Panc1 (cell line): ENCODE measurements around the gene GRIK3.

Experiments
- POLR2AphosphoS5 ChIP-seq: IDR thresholded peaks from 2 replicates; pipeline ENCODE4 v1.6.1; 2012; ENCODE audit warnings: mild to moderate bottlenecking, low read depth, low read length, moderate library complexity
- REST ChIP-seq, 2 experiments: IDR thresholded peaks; 2 replicates each; pipeline ENCODE4 v1.6.1; 2011 to 2012; ENCODE audit warnings: low read depth in 2 of 2, control low read depth in 1 of 2, low read length in 1 of 2, mild to moderate bottlenecking in 1 of 2, moderate library complexity in 1 of 2; ENCODE audit not compliant: insufficient read depth in 1 of 2
- SIN3A ChIP-seq: IDR thresholded peaks from 2 replicates; pipeline ENCODE4 v1.6.1; 2012; ENCODE audit warnings: low read depth, mild to moderate bottlenecking, low read length, moderate library complexity, borderline replicate concordance; ENCODE audit not compliant: insufficient read depth
- TF ChIP-seq, protein P1 (sequence below): fragments of 450-650 bp; IDR thresholded peaks from 2 replicates; pipeline ENCODE4 v1.5.1; 2017; ENCODE audit warnings: mild to moderate bottlenecking

DNA sequence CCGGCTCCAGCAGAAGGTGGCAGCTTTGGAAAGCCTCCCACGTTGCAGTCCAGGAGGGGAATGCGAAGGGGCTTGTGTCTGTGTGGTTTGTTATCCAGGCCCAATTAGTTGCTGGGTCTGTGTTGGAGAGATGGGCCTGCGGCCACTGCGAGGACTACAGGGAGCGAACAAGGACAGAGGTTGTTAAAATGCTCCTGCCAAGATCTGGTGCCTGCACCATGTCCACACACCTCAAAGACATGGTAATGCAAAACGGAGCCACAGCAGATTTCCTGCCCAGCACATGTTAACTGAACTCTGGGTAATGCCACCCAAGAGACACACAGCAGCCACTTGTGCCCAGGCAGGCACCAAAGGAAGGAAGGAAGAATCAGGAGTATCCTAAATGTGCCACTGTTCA lies 18.6 kb downstream of the GRIK3 start:
- TF ChIP-seq, protein P1, sequence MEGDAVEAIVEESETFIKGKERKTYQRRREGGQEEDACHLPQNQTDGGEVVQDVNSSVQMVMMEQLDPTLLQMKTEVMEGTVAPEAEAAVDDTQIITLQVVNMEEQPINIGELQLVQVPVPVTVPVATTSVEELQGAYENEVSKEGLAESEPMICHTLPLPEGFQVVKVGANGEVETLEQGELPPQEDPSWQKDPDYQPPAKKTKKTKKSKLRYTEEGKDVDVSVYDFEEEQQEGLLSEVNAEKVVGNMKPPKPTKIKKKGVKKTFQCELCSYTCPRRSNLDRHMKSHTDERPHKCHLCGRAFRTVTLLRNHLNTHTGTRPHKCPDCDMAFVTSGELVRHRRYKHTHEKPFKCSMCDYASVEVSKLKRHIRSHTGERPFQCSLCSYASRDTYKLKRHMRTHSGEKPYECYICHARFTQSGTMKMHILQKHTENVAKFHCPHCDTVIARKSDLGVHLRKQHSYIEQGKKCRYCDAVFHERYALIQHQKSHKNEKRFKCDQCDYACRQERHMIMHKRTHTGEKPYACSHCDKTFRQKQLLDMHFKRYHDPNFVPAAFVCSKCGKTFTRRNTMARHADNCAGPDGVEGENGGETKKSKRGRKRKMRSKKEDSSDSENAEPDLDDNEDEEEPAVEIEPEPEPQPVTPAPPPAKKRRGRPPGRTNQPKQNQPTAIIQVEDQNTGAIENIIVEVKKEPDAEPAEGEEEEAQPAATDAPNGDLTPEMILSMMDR = no peak
- TF ChIP-seq REST (IDR thresholded peaks at IDR 0.05; ENCODE audit: insufficient read depth in 1 of 2, low read depth in 2 of 2, low read length in 1 of 2) = no peak
- TF ChIP-seq SIN3A = no peak
- no peak for TF ChIP-seq POLR2AphosphoS5
